Kidney glomerular epithelial cell (primary cell): Measurements from ENCODE around the gene KCTD20.
"Not testable (repeated sequence)": the region's sequence is repeated elsewhere in the genome, so short reads cannot be mapped to it uniquely, and the experiment has no call there.

ENCODE experiments used
- DNase-seq: peaks from one replicate; lab custom pipeline; 2025; lab: John Stamatoyannopoulos, UW

The KCTD20 gene

DNA sequence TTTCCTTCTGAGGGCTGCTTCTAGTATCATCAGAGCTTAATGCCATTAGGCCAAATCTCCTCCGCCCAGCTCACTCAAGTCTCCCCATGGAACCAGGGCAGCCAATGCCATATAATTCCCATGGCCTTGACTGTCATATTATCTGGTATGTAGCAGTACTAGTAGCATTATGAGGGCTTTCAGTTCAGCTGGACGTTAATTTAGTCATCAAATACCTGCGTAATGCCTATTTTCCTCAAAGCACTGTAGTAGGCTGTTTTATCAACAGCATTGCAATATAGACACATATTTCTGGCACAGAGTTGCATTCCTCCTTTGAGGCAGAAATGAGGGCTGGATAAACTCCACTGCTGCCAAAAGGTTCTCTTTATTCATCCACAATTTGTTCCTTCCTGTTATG is 1.7 kb downstream of the KCTD20 start:
- DNase-seq, result no peak

DNA sequence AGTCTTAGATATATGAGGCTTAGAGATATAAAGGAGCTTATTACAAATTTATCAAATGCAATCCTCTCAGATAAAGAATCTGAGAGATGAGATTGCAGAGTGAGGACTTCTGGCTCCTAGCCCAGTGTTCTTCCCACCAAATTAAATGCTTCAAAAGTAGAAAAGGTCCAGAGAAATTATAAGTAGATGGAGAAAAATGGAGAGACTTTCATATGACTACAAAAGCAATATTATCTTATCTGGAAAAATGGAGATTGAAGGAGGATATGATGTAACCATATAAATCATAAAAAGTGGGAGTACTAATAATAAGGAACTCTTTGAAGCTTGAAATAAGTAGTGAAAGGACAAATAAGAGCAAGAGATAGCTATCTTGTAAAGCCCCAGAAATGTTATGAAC is 2.8 kb downstream of the KCTD20 start:
- DNase-seq, result no peak

GRCh38 chr6:36449173-36449572 is 6.4 kb downstream of the KCTD20 start:
- DNase-seq, result not testable (repeated sequence)

DNA sequence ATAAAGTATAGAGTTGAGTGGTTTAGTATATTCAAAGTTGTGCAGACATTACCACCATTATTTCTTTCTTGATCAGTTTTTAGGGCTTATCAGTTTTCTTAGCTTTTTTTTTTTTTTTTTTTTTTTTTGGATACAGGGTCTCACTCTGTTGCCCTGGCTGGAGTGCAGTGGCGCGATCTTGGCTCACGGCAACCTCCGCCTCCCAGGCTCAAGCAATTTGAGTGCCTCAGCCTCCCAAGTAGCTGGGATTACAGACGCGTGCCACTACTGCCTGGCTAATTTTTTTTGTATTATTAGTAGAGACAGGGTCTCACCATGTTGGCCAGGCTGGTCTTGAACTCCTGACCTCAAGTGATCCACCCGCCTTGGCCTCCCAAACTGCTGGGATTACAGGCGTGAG is 10.1 kb downstream of the KCTD20 start:
- DNase-seq, result not testable (repeated sequence)

DNA sequence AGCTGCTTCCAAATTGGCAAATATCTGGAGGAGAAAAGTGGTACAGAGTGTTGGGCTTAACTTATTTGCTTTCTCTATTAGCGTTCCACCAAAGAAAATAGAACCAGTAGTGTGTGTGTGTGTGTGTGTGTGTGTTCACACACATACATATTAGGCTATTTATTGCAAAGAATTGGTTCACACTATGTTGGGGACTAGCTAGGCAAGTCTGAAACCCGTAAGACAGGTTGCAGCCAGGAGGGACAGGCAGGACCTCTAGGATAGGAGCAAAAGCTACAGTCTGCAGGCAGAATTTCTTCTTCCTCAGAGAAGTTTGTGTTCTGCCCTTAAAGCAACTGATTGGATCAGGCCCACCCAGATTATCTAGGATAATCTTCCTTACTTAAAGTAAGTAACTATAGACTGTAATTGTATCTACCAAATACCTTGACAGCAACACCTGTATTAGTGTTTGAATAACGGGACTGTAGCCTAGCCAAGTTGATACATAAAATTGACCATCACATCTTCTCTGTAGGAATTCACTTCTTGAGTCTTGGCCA is 12.8 kb downstream of the KCTD20 start:
- no peak for DNase-seq

GRCh38 chr6:36459501-36459900 is 16.7 kb downstream of the KCTD20 start:
- no peak for DNase-seq

- no peak for DNase-seq
These were observed 18.1 kb downstream of the KCTD20 start for GRCh38 chr6:36460916-36461315.

GRCh38 chr6:36461646-36462045 is 18.8 kb downstream of the KCTD20 start:
- no peak for DNase-seq

GRCh38 chr6:36463676-36464075 is 20.9 kb downstream of the KCTD20 start:
- no peak for DNase-seq

DNA sequence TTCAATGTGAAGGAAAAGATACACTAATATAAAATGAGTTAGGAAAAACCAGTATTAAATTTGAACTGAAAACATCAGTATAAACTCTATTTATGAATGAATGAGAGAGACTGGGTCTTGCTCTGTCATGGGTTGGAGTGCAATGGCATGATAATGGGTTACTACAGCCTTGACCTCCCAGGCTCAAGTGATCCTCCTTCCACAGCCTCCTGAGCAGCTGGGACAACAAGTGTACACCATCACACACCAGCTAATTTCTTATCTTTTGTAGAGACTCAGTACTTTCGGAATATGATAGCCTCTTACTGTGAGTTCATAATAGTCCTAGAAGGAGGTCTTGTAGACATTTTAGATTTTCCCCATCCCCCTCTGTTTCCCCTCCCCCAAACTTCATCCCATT is 21.4 kb downstream of the KCTD20 start:
- DNase-seq, result no peak

GRCh38 chr6:36467625-36468024 is 24.8 kb downstream of the KCTD20 start:
- no peak for DNase-seq

GRCh38 chr6:36469148-36469661 is 26.4 kb downstream of the KCTD20 start:
- no peak for DNase-seq

DNA sequence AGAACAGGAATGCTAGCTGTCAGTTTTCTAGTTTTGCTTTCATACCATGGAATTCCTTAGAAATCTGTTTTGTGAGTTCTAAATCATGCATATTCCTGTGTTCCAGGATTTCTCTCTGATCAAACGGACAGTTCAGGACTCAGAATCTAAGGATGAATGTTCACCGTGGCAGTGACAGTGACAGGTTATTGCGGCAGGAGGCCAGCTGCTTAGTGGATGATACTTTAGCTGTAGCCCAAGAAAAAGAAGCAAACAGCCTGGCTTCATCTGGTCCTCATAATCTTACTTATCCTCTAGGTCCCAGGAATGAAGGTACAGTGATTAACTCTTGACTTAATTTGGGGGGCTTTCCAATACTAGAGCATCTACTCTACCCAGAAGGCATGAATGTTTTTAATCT is 27.1 kb downstream of the KCTD20 start:
- DNase-seq, result no peak

GRCh38 chr6:36478051-36478526 is 35.3 kb downstream of the KCTD20 start:
- no peak for DNase-seq

DNA sequence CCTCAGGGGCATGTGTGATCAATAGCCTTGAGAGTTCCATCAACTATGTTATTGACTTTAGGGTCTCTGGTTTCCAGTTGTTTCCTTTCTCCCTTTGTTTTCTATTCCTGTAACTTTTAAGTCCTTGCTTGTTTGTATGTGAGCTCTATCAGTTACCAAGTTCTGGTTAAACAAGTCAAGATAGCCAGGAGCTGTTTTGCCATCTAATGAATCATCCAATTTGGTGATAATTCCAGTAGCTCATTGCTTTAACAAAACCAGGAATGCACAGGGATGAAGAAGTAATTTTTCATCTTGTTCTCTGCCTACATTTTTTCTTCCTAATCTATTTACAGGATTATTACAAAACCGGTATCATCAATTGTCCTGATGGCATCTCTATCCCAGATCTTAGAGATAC is 36.5 kb downstream of the KCTD20 start:
- no peak for DNase-seq

GRCh38 chr6:36483326-36483725 is 40.5 kb downstream of the KCTD20 start:
- DNase-seq, result not testable (repeated sequence)

GRCh38 chr6:36484736-36485135 is 41.9 kb downstream of the KCTD20 start:
- no peak for DNase-seq

- DNase-seq, result no peak
These were observed 44.9 kb downstream of the KCTD20 start for GRCh38 chr6:36487698-36488097.

DNA sequence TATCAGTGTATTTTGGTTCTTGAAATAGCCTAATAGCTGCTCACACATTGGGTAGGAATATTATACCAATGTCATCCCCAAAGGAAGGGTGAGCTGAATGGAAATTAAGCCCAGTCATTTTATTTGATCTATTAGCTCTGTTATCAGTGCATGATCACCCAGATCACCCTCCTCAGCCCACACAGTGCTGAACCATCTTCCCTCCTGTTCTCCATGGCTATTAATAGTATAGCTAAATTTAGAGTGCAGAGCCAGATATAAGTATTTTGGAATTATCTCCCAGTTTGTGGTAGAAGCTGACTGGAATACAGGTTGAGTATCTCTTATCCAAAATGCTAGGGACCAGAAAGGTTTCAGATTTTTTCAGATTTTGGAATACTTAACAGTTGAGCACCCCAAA is 45.4 kb downstream of the KCTD20 start:
- no peak for DNase-seq

- DNase-seq, result no peak
These were observed 46.6 kb downstream of the KCTD20 start for GRCh38 chr6:36489426-36489825.

- peak; percentile 31 for DNase-seq
These were observed 48.7 kb downstream of the KCTD20 start for GRCh38 chr6:36491378-36491965.

GRCh38 chr6:36492092-36492491 is 49.3 kb downstream of the KCTD20 start:
- no peak for DNase-seq

- no peak for DNase-seq
These were observed 49.8 kb downstream of the KCTD20 start for GRCh38 chr6:36492621-36493020.

DNA sequence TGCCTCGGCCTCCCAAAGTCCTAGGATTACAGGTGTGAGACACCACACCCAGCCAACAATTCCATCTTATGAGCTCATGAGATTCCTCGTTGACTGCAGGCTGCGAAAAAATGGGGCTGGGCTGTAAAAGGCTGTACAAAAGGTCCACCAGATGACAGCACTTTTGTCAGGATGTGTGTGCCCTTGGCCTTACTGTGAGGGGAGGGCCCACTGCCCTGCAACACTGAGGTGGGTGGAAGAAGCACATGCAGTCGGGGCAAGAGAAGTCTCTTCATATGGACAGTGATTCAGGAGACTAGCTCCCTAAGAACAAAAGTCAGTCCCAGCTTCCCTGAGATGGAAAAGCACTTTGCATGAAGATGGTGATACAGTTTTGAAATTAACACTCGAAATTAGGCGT is 50.5 kb downstream of the KCTD20 start:
- DNase-seq, result no peak
